HG02938 (cell line): Measurements from ENCODE around the gene SPINK1.
"Not testable (repeated sequence)": the region's sequence is repeated elsewhere in the genome, so short reads cannot be mapped to it uniquely, and the experiment has no call there.

Experiments used
- ATAC-seq: cut with Tn5 transposase; IDR thresholded peaks from one replicate; pipeline ENCODE4 v1.9.1; 2021; ENCODE audit warnings: mild to moderate bottlenecking, moderate library complexity; ENCODE audit not compliant: unreplicated experiment

SPINK1 gene

DNA sequence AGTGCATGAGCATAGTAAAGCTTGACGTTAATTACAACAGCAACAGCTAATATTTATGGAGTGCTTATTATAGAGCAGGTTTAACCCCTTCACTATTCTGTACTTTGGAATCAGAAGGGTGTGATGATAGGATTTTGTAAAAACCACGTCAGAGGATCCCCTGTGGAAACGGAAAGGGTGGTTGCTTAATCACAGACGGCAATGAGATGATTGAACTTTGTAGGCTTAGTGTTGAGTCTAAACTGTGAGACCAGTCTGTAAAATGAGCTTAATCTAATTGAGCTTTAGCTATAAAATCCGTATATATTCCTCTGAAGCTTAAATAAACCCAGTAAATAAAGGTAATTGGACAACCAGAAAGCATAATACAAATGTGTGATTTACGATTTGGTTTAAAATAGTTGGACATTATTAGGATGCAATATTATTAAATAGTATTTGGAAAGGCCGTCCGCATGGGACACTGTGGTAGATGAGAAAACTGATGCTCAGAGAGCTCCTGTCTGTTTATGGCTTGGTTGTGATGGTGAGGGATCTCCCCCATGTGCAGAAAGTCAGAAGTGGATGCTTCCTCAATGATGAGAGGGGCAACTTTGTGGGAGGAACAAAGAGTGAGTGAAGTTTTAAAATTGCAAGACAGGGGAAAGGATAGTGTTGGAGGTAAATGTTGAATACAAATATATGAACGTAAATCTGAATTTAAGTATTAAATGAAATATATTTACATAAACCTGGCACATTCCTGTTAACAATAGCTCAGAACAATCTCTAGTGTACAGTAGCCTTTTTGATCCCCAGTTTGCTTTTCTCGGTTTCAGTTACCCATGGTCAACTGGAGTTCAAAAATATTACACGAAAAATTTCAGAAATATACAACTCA is 23.7 kb upstream of the SPINK1 start:
- ATAC-seq = no peak

DNA sequence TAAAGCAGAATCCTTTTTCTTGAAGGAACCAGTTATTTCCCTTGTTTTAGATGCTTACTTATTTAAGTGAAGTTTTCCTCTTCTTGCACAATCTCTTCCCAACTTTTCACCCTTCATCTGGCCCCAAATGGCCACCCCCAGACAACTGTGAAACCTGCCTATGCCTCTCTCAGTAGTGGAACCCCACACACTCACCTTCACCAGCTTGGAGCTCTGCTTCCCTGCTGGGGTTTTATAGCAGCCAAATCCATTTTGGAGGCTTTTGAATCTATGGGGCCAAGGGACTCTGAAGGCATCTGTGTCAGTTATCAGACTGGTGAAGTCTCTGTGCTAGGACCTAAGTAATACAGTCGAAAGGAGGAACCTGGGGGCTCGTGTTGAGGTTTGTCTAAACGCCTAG is 22.9 kb upstream of the SPINK1 start:
- no peak for ATAC-seq

GRCh38 chr5:147853372-147853987 is 22.0 kb upstream of the SPINK1 start:
- ATAC-seq = no peak

DNA sequence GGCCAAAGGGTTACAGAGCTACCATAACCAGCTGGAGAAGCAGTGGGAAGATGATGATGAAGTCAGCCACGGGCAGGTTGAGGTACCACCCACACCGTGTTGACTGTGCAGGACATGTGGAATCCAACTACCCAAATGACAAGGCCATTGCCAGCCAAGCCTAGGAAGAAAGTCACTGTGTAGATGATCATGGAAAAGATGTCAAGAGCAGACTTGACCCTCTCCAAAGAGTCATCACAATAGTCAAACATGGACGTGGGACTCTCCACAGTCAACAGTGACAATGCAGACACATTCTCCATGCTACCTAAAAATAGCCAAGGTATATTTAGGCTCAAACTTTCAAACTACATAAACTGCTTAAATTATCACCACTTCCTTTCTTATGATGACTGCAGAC is 20.9 kb upstream of the SPINK1 start:
- no peak for ATAC-seq

DNA sequence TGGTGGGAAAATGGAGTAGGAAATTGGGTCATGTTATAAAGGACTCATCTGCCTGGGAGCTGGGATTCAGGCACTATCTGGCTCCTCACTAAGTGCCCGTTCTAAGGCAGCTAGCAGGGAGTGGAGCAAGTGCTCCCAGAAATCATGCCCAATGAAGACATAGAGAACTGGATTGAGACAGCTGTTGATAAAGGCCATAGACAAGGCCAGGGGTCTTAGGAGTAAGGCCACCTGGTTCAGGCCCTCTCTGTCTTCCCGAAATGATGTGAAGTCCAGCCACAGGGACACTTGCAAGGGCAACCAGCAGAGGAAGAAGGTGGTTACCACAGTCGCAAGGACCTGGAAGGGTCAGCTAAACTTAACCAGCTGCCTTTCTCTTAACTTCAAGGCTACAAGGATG is 20.1 kb upstream of the SPINK1 start:
- no peak for ATAC-seq

- no peak for ATAC-seq
Measured at GRCh38 chr5:147849226-147849625, 17.8 kb upstream of the SPINK1 start.

DNA sequence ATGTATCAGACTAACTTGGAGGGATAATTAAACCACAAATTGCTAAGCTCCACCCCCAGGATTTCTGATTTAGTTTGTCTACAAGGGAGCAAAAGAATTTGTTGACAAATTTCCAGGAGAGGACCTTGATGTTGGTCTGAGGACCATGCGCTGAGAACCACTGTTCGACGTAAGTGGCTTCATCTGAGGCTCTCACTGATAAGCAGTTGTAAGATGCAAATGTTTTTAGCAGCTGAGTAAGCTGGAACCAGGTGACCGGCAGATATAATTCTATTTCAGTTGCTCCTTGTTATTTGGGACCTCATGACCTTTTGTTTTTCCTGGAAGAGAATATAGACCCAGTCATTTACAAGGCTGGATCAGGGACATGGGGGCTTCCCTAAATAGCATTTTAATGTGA is 14.1 kb upstream of the SPINK1 start:
- no peak for ATAC-seq

- ATAC-seq = no peak
Measured at GRCh38 chr5:147844846-147845245, 13.4 kb upstream of the SPINK1 start.

DNA sequence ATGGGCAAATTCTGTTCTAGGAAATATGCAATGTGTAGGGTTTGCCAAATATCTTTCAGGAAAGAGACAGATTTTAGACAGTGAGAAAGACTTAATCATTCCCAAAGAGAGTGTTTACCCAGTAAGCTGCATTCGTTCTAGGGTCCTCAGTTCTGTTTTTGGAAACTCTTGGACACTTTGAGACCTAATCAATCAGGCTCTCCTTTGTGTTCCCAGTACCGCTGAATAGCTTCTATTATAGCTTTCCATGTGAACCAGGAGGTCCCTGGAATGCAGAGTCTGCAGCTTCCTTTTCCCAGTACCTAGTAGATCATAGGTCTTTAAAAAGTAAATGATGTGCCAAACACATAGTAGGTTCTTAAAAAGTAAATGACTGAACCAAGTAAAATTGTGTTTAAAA is 11.4 kb upstream of the SPINK1 start:
- ATAC-seq = no peak

- no peak for ATAC-seq
Measured at GRCh38 chr5:147836439-147836838, 5.0 kb upstream of the SPINK1 start.

DNA sequence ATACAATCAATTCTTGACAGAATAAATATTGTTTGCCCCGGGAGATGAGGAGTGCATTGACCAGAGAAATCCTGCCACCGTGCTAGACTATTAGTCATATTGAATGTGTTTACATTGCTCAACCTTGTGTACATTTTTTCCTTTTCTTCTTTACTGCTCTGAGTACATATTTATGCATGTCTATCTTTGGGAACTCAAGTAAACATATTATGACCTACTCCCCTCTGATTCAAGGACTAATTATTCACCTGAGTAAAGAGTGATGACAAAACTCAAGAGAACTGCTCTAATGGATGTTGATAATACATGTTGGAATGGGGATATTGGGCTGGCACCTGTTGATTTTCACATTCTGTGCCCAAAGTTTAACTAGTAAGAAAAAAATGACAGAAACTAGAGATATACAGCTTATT is 3.9 kb upstream of the SPINK1 start:
- no peak for ATAC-seq

DNA sequence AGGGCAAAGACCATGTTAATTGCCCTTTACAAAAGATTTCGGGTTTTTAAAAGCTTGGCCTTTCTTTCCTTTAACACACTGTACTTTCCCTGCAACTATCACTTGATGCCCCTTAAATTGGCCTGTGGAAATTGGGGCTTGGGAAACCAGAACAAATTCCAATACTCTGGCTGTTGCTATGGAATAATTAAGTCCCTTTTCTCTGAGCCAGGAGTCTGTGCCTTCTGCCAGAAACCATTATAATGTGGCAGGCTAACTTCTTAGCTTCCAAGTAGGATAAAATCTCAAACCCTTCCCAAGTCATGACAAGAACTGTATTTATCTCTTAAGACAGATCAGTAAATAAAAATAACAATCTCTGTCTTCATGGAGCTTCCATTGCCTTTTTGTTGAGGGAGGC is 1.1 kb upstream of the SPINK1 start:
- no peak for ATAC-seq

DNA sequence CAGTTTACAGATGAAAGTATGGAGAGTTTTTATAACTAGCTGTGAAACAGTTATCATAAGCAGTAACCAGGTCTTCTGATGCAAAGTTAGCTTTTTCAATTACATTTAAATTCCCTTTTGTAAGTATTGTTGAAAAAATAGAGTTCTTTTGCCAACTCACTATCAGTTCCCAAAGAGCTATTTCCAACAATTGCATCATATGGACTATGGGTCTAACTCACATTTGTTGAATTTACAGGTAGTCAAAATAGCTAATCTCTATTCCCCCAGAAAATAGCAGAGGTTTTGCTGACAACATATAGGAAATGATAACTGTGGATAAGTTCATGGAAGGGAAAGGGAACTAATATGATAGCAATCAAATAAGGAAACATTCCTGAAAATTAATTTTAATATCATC is 1.4 kb downstream of the SPINK1 start:
- no peak for ATAC-seq

DNA sequence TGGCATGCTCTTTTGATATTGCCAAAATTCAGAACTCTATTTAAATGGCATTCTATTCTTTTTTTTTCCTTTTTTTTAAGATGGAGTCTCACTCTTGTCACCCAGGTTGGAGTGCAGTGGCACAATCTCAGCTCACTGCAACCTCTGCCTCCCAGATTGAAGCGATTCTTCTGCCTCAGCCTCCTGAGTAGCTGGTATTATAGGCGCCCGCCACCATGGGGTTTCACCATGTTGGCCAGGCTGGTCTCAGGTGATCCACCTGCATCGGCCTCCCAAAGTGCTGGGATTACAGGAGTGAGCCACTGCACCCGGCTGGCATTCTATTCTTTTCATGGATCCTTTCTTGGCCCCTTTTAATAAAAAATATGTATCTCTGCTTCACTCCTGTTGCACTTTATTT is 4.5 kb downstream of the SPINK1 start:
- ATAC-seq = not testable (repeated sequence)

DNA sequence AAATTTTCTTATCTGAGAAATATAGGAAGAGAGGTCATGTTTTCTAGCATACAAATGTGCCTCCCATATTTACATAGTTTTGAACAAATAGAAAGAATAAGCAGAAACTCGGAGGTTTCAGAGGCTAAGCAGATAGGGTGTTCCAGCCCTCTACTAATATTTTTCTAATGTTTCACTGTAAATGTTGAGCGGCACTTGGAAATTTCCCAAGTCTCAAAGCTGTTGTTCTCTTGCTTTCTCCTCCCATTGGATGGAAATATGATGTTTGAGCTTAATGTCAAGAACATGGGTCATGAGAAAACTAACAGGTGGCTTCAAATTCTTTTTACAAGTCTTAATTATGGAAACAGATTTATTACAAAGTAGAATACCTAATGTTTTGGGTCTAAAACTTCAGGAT is 5.1 kb downstream of the SPINK1 start:
- ATAC-seq = no peak

DNA sequence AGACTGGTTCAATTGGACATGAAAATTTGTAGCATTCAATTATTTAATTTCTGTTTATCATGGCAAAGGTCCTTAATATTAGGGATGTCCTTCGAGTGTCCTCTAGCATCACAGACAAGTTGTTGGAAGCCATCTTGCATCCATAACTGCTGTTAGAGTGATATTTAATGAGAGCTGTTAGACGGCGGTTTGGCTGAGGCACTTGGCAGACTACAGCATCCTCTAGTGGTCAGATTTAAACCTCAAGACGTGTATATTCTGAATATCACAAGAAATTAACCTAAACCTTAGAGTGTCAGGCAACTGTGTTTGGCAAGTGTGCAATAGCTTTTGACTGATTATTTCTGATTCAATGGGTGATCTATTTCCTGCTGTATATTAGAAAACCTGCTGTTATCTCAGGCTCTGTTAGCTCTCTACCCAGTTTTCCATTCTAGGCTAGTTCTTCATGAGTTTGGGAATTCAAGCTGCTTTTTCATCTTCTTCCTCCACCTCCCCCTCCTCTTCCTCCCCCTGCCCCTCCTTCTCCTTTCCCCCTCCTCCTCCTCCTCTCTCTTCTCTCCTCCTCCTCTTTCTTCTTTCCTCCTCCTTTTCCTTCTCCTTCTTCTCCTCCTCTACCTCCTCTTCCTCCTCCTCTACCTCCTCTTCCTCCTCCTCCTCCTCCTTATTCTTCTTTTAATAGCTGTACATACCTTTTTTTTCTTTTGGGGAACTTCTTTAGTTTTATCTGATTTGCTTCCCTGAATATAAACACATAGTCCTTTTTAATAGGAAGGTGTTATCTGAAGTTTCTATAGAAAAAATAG is 8.6 kb downstream of the SPINK1 start:
- ATAC-seq = peak; percentile 96

- ATAC-seq = not testable (repeated sequence)
Measured at GRCh38 chr5:147822222-147822621, 9.2 kb downstream of the SPINK1 start.

DNA sequence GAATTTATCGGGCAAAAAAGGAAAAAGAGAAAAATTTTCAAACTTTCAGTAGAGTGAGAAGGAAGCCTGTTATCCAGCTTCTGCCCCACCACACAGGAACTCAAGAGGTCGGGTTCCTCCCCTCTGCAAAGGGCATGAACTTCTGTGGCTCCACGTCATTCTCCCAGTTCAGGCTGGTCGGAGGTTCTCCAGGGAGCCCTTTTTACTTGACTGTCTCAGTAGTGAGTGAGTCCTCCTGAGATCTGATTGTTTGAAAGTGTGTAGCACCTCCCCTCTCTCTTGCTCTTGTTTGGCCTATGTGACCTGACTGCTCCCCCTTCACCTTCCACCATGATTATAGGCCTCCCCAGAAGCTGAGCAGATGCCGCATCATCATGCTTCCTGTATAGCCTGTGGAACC is 9.7 kb downstream of the SPINK1 start:
- ATAC-seq = no peak

DNA sequence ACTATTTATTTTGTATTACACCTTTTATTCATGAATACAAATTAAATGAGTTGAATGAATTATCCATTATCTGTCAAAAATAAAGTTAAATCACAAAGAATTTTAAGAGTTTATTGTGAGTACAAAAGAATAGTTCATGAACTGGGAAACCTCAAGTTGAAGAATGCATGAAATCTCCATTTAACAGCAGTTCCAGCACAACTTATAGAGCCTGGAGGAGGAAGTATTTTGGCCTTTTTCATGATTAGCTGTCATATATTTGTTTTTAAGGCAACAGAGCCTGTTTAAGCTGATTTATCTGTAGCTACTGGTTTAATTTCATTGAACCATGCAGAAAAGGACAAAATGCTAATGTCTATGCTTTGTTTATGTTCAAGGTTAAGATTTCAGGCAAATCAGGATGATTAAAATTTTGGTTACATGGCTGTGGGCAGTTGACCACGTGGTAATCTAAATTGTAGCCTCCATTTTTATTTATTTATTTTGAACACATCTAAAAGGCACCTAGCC is 12.2 kb downstream of the SPINK1 start:
- ATAC-seq = no peak

GRCh38 chr5:147818290-147818689 is 13.2 kb downstream of the SPINK1 start:
- ATAC-seq = no peak

DNA sequence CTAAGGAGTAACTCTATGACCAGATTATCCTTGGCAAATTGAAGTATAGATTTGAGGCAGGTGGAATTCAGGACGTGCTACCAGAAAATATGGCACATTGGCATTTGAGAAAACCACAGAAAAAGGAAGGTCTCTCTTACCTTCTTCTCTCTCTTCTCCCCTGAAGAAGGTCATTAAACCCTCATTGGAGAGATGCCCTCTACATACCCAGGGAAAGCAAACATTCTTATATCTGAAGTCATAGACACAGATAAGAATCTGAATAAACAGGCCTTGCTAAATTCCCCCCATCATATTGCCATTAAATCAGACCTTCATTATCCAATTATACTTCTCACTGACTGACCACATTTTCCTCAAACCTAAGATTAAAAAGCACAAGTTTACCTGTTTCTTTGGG is 17.8 kb downstream of the SPINK1 start:
- no peak for ATAC-seq
